ENCODE data around the gene PARD3. TPM values are rescaled to one million over a fixed set of nuclear protein-coding genes. Genes with fewer than 3 reads are reported as not detected.

The PARD3 gene
- total RNA-seq, 2 experiments from 2014 or later = 2.2 to 2.8 TPM

DNA sequence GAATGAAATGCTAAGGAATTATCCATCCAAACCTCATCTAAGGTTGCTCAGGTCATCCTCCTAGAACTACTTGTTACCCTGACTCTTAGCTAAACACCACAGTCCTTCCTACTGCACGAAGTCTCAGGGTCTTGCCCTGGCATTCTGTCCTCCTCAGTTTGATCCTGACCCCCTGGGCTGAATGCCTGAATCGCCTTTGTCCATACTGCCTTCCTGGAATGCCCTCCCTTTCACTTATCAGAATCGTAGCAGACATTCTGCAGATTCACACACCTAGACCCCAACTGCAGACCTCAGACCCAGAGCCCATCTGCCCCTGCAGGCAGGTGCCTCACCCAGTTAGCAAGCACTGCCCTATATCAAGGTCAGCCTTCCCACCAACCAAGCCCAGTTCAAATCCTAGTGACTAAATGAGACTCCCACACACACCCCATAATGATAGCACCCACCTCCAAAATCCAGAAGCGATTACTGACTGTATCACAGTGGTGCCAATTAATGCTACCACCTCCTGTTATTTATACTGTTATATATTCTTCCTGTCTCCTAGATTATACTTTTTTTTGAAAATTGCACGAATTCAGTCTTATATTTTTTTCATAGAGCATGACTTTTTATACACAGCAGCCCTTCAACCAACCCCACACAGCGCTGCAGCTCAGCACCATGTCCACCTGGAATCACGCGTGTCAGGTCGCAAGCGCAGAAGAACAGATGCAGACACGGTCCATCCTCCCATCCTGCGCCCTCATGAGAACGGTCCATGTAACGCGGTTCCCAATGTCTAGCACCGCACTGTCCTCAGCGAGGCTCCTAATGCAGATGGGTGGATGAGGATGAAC, 3.7 kb downstream of the PARD3 start:
- peaks cover 50% of the 10 kb centered on the region for H3K27me3 Mint-ChIP-seq
- CTCF ChIA-PET = no interaction called here
- DNase-seq = no peak
- intact Hi-C loops (cut with DNase I, micrococcal nuclease) = no loop called here
- H3K4me3 Mint-ChIP-seq = no peak overlapping the region
- peaks cover 13% of the 10 kb centered on the region for H3K4me1 Mint-ChIP-seq
- H3K36me3 Mint-ChIP-seq (ENCODE audit: low read depth) = no peaks in the 10 kb centered on the region
- POLR2A ChIA-PET = no interaction called here
- no peak for ATAC-seq
- H3K9me3 Mint-ChIP-seq (ENCODE audit: low read depth) = no peaks in the 10 kb centered on the region
- no peak overlapping the region for H3K27ac Mint-ChIP-seq

DNA sequence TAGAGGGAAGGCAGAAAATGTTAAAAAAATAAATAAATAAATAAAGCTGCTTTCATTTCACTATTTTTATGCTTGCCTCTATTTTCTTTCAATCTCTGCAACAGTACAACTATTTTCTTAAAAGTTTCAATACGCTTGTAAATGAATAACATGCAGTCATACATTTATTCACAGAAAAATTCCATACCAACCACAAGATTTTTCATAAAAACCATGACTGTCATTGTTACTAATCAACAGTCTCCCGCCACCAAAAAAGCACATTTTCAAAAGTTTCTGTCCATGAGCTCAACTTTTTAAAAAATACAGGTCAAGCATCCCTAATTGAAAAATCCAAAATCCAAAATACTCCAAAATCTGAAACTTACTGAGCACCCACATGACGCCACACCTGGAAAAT, 5.3 kb downstream of the PARD3 start:
- Mint-ChIP-seq H3K27me3 (peaks cover 42% of the 10 kb centered on the region), H3K9me3 (ENCODE audit: low read depth) (no peaks in the 10 kb centered on the region), H3K4me3 (no peak overlapping the region), H3K4me1 (peaks cover 9% of the 10 kb centered on the region), H3K36me3 (ENCODE audit: low read depth) (no peaks in the 10 kb centered on the region), H3K27ac (no peak overlapping the region)
- POLR2A ChIA-PET = no interaction called here
- intact Hi-C loops (cut with DNase I, micrococcal nuclease) = no loop called here
- CTCF ChIA-PET = no interaction called here
- no peak for ATAC-seq
- DNase-seq = no peak

DNA sequence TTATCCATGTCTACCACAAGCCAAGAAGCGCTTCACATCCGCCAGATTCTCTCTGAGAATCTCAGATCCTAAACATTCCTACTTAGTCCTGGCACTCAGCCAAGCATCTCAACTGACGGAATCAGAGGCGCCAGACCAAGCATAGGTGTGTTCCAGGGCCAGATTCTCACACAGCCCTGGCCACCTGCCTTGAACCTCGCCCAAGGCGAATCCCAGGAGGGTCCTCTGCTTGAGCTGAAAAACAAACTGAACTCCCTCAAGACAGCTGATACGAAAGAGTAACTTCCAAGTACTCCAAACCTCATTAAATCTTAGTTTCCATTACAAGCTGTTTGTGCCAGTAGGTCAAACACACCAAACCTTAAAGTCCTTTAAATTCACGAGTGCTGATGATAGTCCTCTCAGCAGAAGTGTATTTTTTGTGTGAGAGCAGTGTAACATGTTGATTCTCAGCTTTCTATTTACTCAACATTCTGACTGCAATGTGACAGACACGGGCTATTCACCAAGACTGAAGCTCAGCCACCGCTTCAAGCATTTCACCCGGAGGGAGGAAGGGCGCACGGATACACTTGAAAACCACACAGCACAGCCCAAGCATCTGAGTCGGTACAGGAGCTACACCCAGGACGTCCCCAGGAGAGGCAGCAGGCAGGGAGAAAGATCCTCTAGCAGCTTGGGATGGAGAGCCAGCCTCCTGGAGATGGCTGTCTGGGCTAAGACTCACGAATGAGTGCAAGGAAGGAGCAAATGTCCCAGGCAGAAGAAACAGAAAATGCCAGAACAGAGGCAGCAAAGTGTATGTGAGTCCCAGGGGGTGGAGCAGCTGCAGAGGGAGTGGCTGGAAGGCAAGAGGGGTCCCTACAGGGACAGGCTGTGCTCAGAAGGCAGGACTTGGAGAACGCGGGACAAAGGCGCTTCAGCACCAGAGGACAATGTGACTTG, 6.0 kb downstream of the PARD3 start:
- no peaks in the 10 kb centered on the region for H3K9me3 Mint-ChIP-seq (ENCODE audit: low read depth)
- intact Hi-C loops (cut with DNase I, micrococcal nuclease) = no loop called here
- ATAC-seq (no peak), DNase-seq (no peak)
- H3K4me1 Mint-ChIP-seq = peaks cover 9% of the 10 kb centered on the region
- H3K27ac Mint-ChIP-seq = no peak overlapping the region
- peaks cover 42% of the 10 kb centered on the region for H3K27me3 Mint-ChIP-seq
- H3K36me3 Mint-ChIP-seq (ENCODE audit: low read depth) = no peaks in the 10 kb centered on the region
- POLR2A ChIA-PET = no interaction called here
- CTCF ChIA-PET = no interaction called here
- peak overlapping the region; percentile 4 for H3K4me3 Mint-ChIP-seq

DNA sequence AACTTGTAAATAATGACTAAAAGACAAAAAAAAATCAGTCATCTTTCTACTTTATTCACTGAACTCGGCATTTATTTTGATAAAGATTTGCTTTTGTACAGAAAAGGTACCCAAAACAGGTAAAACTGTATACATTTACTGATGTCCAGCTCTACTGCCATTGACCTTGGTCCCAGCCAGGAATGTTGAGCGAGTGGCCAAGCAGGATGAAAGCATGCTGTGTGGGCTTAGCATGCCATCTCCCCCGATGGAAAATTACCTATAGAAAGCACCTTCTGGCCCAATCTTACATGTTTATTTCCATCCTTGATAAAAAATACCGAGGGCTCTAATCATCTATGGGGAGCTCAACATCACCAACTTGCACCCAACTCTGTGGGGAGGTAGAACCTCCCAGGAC, 6.8 kb downstream of the PARD3 start:
- CTCF ChIA-PET = no interaction called here

DNA sequence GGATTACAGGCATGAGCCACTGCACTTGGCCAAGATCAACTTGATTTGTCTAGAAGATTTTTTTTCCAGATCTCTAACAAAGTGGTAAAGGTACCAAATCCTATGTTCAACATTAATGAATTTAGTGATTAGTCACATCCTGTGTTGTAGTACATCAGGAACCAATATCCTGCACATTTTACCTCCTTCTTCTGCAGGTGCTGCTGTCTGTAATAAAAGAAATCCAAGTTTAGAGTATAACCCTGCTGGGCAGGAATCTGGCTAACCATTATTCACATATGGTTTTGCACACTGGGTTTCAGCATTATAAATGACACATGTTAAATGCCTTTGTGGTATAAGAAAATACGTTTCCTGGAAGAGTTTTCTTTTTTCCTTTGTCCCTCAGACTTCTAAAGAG, 10.8 kb downstream of the PARD3 start:
- Mint-ChIP-seq H3K36me3 (ENCODE audit: low read depth) (no peaks in the 10 kb centered on the region), H3K27me3 (peaks cover 10% of the 10 kb centered on the region), H3K27ac (no peak overlapping the region), H3K4me1 (peaks cover 4% of the 10 kb centered on the region), H3K9me3 (ENCODE audit: low read depth) (no peaks in the 10 kb centered on the region), H3K4me3 (no peak overlapping the region)
- POLR2A ChIA-PET = no interaction called here
- CTCF ChIA-PET = no interaction called here
- no peak for ATAC-seq
- intact Hi-C loops (cut with DNase I, micrococcal nuclease) = no loop called here
- no peak for DNase-seq

More for the DNA sequence above, 6.8 kb downstream of the PARD3 start:
- POLR2A ChIA-PET = no interaction called here
- H3K9me3 Mint-ChIP-seq (ENCODE audit: low read depth) = no peaks in the 10 kb centered on the region
- H3K4me1 Mint-ChIP-seq = peaks cover 9% of the 10 kb centered on the region
- intact Hi-C loops (cut with DNase I, micrococcal nuclease) = no loop called here
- no peak overlapping the region for H3K4me3 Mint-ChIP-seq
- no peak for ATAC-seq
- no peak overlapping the region for H3K27ac Mint-ChIP-seq
- no peak for DNase-seq
- H3K36me3 Mint-ChIP-seq (ENCODE audit: low read depth) = no peaks in the 10 kb centered on the region
- peaks cover 36% of the 10 kb centered on the region for H3K27me3 Mint-ChIP-seq

DNA sequence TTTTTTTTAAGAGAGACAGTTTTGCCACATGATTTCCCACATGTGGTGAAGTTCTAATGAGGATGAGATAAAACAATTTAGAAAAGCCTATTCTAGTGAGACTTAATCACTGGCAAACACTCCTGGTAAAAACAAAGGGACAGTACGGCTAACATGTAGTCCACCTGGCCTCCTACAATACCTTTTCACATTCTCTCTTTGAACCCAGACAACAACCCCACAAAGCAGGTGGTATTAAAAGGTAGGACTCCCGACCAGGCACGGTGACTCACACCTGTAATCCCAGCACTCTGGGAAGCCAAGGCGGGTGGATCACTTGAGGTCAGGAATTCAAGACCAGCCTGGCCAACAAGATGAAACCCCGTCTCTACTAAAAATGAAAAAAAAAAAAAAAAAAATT, 12.4 kb downstream of the PARD3 start:
- H3K36me3 Mint-ChIP-seq (ENCODE audit: low read depth) = no peaks in the 10 kb centered on the region
- ChIA-PET CTCF (no interaction called here), POLR2A (no interaction called here)
- no peaks in the 10 kb centered on the region for H3K4me1 Mint-ChIP-seq
- intact Hi-C loops (cut with DNase I, micrococcal nuclease) = no loop called here
- peaks cover 4% of the 10 kb centered on the region for H3K27me3 Mint-ChIP-seq
- no peaks in the 10 kb centered on the region for H3K9me3 Mint-ChIP-seq (ENCODE audit: low read depth)
- H3K4me3 Mint-ChIP-seq = no peak overlapping the region
- ATAC-seq = no peak
- no peak for DNase-seq
- no peak overlapping the region for H3K27ac Mint-ChIP-seq

DNA sequence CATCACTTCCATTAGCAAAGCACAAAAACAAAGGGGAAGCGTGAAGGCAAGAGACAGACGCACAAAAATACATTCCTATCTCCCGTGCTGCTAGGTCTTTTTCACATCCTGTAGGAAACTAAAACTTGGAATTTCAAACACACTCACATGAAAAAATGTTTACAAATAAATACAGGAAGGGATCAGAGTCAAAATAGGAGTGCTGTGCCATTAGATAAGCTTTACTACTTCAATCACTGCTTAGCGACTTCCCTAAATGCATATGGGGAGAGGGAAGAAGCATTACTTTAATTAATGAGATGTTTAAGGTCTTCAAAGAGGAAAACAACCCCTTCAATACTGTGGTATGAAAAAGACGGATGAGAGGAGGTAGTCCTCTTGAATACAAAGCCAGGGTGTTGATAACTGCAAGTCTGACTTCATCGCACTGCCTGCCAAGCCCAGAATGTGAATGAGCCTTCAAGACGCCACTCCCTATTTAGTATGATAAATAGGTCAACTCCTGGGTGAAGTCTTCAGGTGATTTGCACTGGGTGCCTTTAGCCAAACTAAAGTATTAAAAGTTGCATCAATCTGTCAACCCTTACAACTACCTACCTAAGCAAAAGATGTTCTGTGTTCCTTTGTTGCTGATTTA, 13.9 kb downstream of the PARD3 start:
- no peak for ATAC-seq
- no peak for DNase-seq
- H3K9me3 Mint-ChIP-seq (ENCODE audit: low read depth) = no peaks in the 10 kb centered on the region
- POLR2A ChIA-PET = no interaction called here
- H3K4me3 Mint-ChIP-seq = no peak overlapping the region
- intact Hi-C loops (cut with DNase I, micrococcal nuclease) = no loop called here
- no peaks in the 10 kb centered on the region for H3K4me1 Mint-ChIP-seq
- peaks cover 1% of the 10 kb centered on the region for H3K27me3 Mint-ChIP-seq
- CTCF ChIA-PET = no interaction called here
- no peaks in the 10 kb centered on the region for H3K36me3 Mint-ChIP-seq (ENCODE audit: low read depth)
- H3K27ac Mint-ChIP-seq = no peak overlapping the region

DNA sequence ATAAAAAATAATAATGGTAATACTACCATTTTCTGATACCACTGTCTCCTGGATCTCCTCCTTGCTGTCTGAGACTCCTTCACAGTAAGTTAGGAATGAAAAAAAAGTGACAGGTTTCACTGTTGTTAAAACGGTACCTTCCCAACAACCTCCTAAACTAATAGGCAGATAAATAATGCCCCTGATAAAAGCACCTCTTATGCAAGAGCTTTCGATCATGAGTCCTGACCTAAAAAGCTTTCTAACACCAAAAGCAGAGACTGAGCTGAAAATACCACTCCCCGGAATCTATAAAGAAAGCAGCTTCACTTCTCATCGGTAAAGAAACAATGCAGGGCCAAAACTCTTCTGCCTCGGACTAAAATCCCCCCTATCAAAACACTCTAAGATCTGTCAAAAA, 14.5 kb downstream of the PARD3 start:
- Mint-ChIP-seq H3K36me3 (ENCODE audit: low read depth) (no peaks in the 10 kb centered on the region), H3K9me3 (ENCODE audit: low read depth) (no peaks in the 10 kb centered on the region), H3K4me1 (no peaks in the 10 kb centered on the region), H3K4me3 (no peak overlapping the region), H3K27me3 (peaks cover 1% of the 10 kb centered on the region), H3K27ac (no peak overlapping the region)
- ATAC-seq (no peak), DNase-seq (no peak)
- POLR2A ChIA-PET = no interaction called here
- intact Hi-C loops (cut with DNase I, micrococcal nuclease) = no loop called here
- CTCF ChIA-PET = no interaction called here

DNA sequence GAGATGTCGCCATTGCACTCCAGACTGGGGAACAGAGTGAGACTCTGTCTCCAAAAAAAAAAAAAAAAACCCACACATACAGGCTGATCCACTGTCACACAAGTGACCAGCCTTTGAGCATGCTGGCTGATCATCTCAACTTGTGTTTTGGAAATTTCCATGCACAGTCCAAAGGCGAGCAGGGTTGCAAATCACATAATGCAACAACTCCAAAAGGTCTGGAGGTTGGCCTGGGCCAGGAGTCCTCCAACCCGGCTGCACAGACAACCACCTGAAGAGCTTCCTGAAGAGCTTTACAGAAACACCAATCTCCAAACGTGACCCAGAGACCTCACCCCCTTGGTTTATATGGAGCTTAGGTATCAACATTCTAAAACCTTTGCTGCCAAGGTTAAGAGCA, 16.4 kb downstream of the PARD3 start:
- H3K27me3 Mint-ChIP-seq = peaks cover 1% of the 10 kb centered on the region
- intact Hi-C loops (cut with DNase I, micrococcal nuclease) = no loop called here
- DNase-seq (no peak), ATAC-seq (no peak)
- no peak overlapping the region for H3K27ac Mint-ChIP-seq
- H3K9me3 Mint-ChIP-seq (ENCODE audit: low read depth) = no peaks in the 10 kb centered on the region
- ChIA-PET POLR2A (no interaction called here), CTCF (no interaction called here)
- no peaks in the 10 kb centered on the region for H3K36me3 Mint-ChIP-seq (ENCODE audit: low read depth)
- no peaks in the 10 kb centered on the region for H3K4me1 Mint-ChIP-seq
- H3K4me3 Mint-ChIP-seq = no peak overlapping the region

DNA sequence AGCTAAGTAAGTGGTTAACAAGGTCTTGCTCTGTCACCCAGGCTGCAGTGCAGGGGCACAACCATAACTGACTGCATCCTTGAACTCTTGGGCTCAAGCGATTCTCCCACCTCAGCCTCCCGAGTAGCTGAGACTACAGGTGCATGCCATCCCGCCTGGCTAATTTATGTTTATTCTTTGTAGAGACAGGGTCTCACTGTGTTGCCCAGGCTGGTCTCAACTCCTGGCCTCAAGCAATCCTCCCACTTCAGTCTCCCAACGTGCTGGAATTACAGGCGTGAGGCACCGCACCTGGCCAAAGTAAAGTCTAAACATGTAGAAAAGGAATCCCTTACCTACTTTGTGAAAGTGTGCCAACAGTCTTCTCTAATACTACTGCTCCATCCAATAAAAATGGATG, 17.9 kb downstream of the PARD3 start:
- H3K4me3 Mint-ChIP-seq = no peak overlapping the region

DNA sequence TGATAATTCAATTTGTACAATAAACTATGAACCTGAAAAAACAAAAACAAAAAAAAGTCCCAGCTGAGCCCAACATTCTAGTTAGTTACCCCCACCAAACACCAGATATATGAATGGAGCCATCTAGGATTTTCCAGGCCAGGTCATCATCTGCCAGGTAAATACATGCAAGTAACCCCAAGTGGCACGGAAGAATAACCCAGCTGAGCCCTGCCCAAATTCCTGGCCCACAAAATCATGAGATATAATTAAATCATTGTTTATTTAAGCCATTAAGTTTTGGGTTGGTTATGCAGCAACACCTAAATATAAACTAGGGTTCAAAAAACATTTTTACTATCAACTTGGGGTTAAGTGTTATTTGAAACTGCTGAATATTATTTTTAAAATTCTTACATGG, 19.0 kb downstream of the PARD3 start:
- H3K9me3 Mint-ChIP-seq (ENCODE audit: low read depth) = no peaks in the 10 kb centered on the region
- H3K36me3 Mint-ChIP-seq (ENCODE audit: low read depth) = no peaks in the 10 kb centered on the region
- POLR2A ChIA-PET = no interaction called here
- CTCF ChIA-PET = no interaction called here
- no peaks in the 10 kb centered on the region for H3K4me1 Mint-ChIP-seq
- no peak overlapping the region for H3K27ac Mint-ChIP-seq
- ATAC-seq (no peak), DNase-seq (no peak)
- H3K4me3 Mint-ChIP-seq = no peak overlapping the region
- intact Hi-C loops (cut with DNase I, micrococcal nuclease) = no loop called here
- peaks cover 4% of the 10 kb centered on the region for H3K27me3 Mint-ChIP-seq

More for the DNA sequence above, 17.9 kb downstream of the PARD3 start:
- no peaks in the 10 kb centered on the region for H3K4me1 Mint-ChIP-seq
- POLR2A ChIA-PET = no interaction called here
- H3K27me3 Mint-ChIP-seq = peaks cover 1% of the 10 kb centered on the region
- no peak for ATAC-seq
- intact Hi-C loops (cut with DNase I, micrococcal nuclease) = no loop called here
- no peaks in the 10 kb centered on the region for H3K36me3 Mint-ChIP-seq (ENCODE audit: low read depth)
- H3K9me3 Mint-ChIP-seq (ENCODE audit: low read depth) = no peaks in the 10 kb centered on the region
- no peak overlapping the region for H3K27ac Mint-ChIP-seq
- CTCF ChIA-PET = no interaction called here
- DNase-seq = no peak

DNA sequence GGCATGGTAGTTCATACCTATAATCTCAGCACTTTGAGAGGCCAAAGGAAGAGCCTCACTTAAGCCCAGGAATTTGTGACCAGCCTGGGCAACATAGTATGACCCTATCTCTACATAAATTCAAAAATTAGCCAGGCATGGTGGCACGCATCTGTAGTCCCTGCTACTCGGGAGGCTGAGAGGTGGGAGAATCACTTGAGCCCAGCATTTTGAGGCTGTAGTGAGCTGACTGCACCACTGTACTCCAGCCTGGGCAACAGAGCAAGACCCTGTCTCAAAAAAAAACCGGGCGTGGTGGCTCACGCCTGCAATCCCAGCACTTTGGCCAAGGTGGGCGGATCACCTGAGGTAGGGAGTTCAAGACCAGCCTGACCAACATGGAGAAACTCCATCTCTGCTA, 19.8 kb downstream of the PARD3 start:
- ChIA-PET POLR2A (no interaction called here), CTCF (no interaction called here)
- H3K4me1 Mint-ChIP-seq = no peaks in the 10 kb centered on the region
- no peaks in the 10 kb centered on the region for H3K9me3 Mint-ChIP-seq (ENCODE audit: low read depth)
- no peak overlapping the region for H3K27ac Mint-ChIP-seq
- H3K4me3 Mint-ChIP-seq = no peak overlapping the region
- ATAC-seq = no peak
- H3K27me3 Mint-ChIP-seq = peaks cover 4% of the 10 kb centered on the region
- intact Hi-C loops (cut with DNase I, micrococcal nuclease) = no loop called here
- H3K36me3 Mint-ChIP-seq (ENCODE audit: low read depth) = no peaks in the 10 kb centered on the region
- DNase-seq = no peak

Measured in activated CD4-positive, alpha-beta T cell treated with anti-CD3 and anti-CD28 coated beads for 36 hours (primary cell).